Hypothalamus (tissue), 51 donors: ENCODE results near the gene LAMP1.
A peak's percentile ranks its signal among the peaks of the same experiment; 100 is the strongest.
"Not testable (repeated sequence)": the region's sequence is repeated elsewhere in the genome, so short reads cannot be mapped to it uniquely, and the experiment has no call there.

Experiments used
- DNase-seq, 51 donors: peaks; one replicate each; lab custom pipeline; 2025; lab: John Stamatoyannopoulos, UW

The LAMP1 gene

GRCh38 chr13:113296823-113297369, at the start of gene LAMP1:
Gene LAMP1, plus strand, starts transcription at chr13:113297239. Its CDS starts 196 bp downstream, at chr13:113297435.
- DNase-seq, result peak; percentile 68 to 99 (median 94)

- DNase-seq, result no peak
These were observed 44.4 kb upstream of the LAMP1 start for GRCh38 chr13:113252516-113253095.

GRCh38 chr13:113257908-113258307, 39.1 kb upstream of the LAMP1 start:
- not testable (repeated sequence) for DNase-seq

GRCh38 chr13:113258321-113259054, 38.6 kb upstream of the LAMP1 start:
- DNase-seq, result no peak

GRCh38 chr13:113260996-113261395, 36.0 kb upstream of the LAMP1 start:
- no peak for DNase-seq

- not testable (repeated sequence) for DNase-seq
These were observed 34.0 kb upstream of the LAMP1 start for GRCh38 chr13:113263016-113263415.

- no peak for DNase-seq
These were observed 29.2 kb upstream of the LAMP1 start for GRCh38 chr13:113267642-113268405.

GRCh38 chr13:113272031-113272430, 25.0 kb upstream of the LAMP1 start:
- DNase-seq, result no peak

- DNase-seq, result no peak
These were observed 24.3 kb upstream of the LAMP1 start for GRCh38 chr13:113272701-113273181.

GRCh38 chr13:113273321-113273720, 23.7 kb upstream of the LAMP1 start:
- DNase-seq, result no peak

- peak in 1 of 51 donors; percentile 37 for DNase-seq
These were observed 23.0 kb upstream of the LAMP1 start for GRCh38 chr13:113273851-113274590.

- DNase-seq, result no peak
These were observed 22.3 kb upstream of the LAMP1 start for GRCh38 chr13:113274721-113275120.

- DNase-seq, result peak in 1 of 51 donors; percentile 8
These were observed 21.7 kb upstream of the LAMP1 start for GRCh38 chr13:113275387-113275786.

GRCh38 chr13:113280126-113280525, 16.9 kb upstream of the LAMP1 start:
- DNase-seq, result no peak

- no peak for DNase-seq
These were observed 13.1 kb upstream of the LAMP1 start for GRCh38 chr13:113283904-113284303.

- DNase-seq, result no peak
These were observed 8.2 kb upstream of the LAMP1 start for GRCh38 chr13:113288880-113289279.

GRCh38 chr13:113291129-113291528, 5.9 kb upstream of the LAMP1 start:
- no peak for DNase-seq

- peak in 3 of 51 donors; percentile 4 to 12 (median 7) for DNase-seq
These were observed 4.8 kb upstream of the LAMP1 start for GRCh38 chr13:113292021-113292862.

GRCh38 chr13:113293686-113294085, 3.4 kb upstream of the LAMP1 start:
- no peak for DNase-seq
